Stimulated activated CD4-positive, alpha-beta T cell treated with anti-CD3 and anti-CD28 coated beads, Interleukin-4, amount 100 ng/mL, for 48 hours (primary cell): ENCODE results near the gene RETN.

Source experiments
- DNase-seq, 2 donors: peaks; one replicate each; pipeline ENCODE4 v3.0.0-alpha.2; 2020; ENCODE audit warnings: low read depth in 2 of 2

The RETN gene

DNA sequence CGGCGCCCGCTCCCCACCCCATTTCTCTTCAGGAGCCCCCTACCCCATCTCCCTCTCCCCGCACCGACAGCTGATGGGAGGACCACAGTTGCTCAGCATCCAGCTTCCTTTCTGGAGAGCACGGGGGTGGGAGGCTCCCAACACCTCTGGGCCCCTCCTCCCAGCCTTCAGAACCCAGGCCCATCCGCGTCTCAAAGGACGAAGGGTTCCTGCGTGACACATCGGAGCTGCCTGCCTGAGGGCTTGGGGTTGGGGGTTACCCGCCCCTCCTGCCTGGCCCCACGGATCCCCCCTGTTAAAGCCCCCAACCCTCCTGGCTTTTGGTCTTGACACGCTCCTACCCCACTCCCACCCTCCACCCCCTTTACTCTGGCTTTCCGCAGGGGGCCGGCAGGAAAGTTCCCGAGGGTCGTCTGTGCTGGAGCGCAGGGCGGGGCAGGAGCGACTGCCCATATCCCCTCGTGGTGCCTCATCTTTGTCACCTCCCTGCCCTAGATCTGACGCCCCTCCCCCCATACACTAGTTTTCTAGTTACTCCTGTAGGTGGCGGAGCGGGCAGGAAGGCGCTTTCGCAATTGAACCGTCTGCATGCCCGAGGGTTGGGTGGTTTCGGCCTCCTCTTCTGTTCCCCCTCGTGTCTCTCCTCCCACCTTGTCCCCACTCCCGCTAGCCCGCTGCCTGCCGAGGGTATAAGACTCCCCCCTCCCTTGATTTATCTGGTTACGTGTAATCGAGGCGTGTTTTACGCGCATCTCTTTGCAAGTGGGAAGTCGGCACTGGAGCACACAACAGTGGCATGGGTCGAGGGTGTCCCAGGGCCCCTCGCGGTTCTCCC, 12.7 kb downstream of the RETN start:
- peak; percentile 82 to 87 for DNase-seq

DNA sequence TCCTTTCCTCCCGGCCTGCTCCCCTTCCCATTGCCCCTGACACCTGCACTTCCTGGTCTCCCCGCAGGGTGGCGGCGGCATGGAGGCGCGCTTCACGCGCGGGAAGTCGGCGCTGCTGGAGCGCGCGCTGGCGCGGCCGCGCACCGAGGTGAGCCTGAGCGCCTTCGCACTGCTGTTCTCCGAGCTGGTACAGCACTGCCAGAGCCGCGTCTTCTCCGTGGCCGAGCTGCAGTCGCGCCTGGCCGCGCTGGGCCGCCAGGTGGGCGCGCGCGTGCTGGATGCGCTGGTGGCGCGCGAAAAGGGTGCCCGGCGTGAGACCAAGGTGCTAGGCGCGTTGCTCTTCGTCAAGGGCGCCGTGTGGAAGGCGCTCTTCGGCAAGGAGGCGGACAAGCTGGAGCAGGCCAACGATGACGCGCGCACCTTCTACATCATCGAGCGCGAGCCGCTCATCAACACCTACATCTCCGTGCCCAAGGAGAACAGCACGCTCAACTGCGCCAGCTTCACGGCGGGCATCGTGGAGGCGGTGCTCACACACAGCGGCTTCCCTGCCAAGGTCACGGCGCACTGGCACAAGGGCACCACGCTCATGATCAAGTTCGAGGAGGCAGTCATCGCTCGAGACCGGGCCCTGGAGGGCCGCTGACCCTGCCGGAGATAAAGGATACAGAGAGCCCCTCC, 13.5 kb downstream of the RETN start:
- DNase-seq, result no peak

GRCh38 chr19:7685546-7686445, 16.9 kb downstream of the RETN start:
- no peak for DNase-seq

DNA sequence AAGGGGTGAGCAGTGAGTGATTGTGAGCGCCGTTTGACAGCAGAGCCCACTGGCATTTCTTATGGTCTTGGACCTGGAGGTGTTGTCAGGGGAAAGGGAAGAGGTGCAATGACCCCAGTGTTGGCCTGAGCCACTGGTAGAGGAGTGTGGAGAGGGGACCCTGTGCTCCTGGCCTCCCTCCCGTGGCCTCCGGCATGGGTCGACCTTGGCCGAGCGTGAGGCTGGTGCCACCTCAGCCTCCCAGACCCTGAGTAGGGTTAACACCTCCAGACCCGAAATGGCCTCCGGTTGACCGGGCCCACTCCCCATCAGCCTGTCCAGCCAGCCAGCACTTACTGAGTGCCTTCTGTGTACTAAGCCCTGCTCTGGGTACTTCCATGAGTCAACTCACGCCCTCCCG, 18.3 kb downstream of the RETN start:
- no peak for DNase-seq

- no peak for DNase-seq
Observed at GRCh38 chr19:7689165-7689564, 20.3 kb downstream of the RETN start.

- no peak for DNase-seq
Observed at GRCh38 chr19:7690779-7691258, 22.0 kb downstream of the RETN start.

- DNase-seq, result no peak
Observed at GRCh38 chr19:7691497-7691896, 22.6 kb downstream of the RETN start.

GRCh38 chr19:7692417-7693088, 23.7 kb downstream of the RETN start:
- no peak for DNase-seq

GRCh38 chr19:7694499-7694898, 25.6 kb downstream of the RETN start:
- no peak for DNase-seq

DNA sequence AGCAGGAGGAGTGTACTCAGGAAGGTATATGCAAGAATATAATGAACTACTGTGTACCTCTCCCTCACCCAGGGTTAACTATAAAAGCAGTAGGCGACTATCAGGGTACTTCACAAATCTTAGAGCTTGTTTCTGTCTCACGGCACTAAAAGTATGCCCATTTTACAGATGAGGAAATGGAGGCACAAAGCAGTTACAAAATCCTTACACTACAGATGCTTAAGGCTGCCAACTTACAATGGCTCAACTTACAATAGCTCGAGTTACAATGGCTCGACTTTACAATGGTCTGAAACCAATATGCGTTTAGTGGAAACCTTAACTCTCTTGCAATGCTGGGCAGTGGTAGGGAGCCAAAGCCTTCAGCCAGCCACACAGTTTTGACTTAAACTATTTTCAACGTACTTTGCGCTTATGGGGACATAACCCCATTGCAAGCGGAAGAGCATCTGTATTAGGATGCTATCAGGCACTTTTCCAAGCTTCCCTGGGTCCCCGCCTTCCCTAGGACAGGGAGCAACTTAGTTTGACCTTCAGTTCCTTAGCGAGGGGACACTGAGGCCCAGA, 29.0 kb downstream of the RETN start:
- DNase-seq, result no peak

- DNase-seq, result no peak
Observed at GRCh38 chr19:7698583-7698982, 29.7 kb downstream of the RETN start.

- DNase-seq, result no peak
Observed at GRCh38 chr19:7699003-7699402, 30.2 kb downstream of the RETN start.

GRCh38 chr19:7699417-7700401, 30.9 kb downstream of the RETN start:
- DNase-seq, result peak in 1 of 2 donors; percentile 32

DNA sequence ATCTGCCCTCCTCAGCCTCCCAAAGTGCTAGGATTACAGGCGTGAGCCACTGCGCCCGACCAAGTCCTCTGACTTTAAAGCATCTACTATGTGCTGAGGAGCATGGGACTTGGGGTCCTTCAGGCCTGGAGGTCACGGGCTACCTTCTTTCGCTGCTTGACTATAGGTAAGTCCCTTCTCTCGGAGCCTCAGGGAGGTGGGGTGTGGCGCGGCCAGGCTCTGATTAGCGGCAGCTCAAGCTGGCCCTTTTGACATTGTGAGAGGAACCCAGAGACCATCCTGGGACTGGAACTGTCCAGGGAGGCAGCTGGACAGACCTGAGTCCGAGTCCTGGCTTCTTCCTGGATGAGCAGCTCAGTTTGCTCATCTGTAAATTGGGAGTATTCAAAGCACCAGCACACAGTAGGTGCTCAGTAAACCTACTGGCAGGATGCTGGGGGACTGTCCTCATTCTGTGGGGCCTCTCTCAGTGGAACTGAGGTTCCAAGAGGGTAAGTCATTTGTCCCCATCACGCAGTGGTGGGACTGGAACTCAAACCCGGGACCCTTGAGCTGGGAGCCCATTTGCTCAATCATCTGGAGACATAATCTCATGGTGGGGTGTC, 32.3 kb downstream of the RETN start:
- DNase-seq, result no peak

- no peak for DNase-seq
Observed at GRCh38 chr19:7701654-7702457, 33.0 kb downstream of the RETN start, which contains the start of gene FCER2. Gene FCER2, minus strand, starts transcription at chr19:7702131. Its CDS starts 2,371 bp downstream, at chr19:7699760.

DNA sequence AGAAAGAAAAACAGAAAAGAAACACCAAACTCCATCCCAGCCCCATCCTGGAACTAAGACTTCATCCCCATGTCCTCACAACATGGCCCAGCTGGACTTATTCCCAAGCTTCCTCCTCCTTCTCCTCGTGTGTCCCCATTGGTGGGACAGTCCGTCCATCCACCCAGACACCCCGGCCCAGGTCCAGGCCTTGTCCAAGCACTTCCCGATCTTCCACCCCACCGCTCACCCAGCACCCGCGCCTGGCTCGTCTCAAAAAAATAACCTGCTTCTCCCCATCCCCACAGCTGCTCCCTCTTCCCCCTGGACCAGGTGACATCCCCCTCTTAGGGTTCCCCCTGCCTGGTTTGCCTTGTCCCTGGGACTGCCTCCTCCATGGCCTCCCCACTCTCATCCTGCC, 34.5 kb downstream of the RETN start:
- DNase-seq, result no peak

- no peak for DNase-seq
Observed at GRCh38 chr19:7704280-7705060, 35.6 kb downstream of the RETN start.
